Stimulated activated CD8-positive, alpha-beta memory T cell treated with anti-CD3 and anti-CD28 coated beads, Interleukin-15, amount 100 ng/mL, for 4 hours (primary cell): ENCODE results near the gene HDAC10.
"Not testable (repeated sequence)": the region's sequence is repeated elsewhere in the genome, so short reads cannot be mapped to it uniquely, and the experiment has no call there.

Source experiments
- DNase-seq, 2 donors: peaks; one replicate each; pipeline ENCODE4 v3.0.0-alpha.2; 2020; ENCODE audit warnings: low read depth in 2 of 2

Gene HDAC10

DNA sequence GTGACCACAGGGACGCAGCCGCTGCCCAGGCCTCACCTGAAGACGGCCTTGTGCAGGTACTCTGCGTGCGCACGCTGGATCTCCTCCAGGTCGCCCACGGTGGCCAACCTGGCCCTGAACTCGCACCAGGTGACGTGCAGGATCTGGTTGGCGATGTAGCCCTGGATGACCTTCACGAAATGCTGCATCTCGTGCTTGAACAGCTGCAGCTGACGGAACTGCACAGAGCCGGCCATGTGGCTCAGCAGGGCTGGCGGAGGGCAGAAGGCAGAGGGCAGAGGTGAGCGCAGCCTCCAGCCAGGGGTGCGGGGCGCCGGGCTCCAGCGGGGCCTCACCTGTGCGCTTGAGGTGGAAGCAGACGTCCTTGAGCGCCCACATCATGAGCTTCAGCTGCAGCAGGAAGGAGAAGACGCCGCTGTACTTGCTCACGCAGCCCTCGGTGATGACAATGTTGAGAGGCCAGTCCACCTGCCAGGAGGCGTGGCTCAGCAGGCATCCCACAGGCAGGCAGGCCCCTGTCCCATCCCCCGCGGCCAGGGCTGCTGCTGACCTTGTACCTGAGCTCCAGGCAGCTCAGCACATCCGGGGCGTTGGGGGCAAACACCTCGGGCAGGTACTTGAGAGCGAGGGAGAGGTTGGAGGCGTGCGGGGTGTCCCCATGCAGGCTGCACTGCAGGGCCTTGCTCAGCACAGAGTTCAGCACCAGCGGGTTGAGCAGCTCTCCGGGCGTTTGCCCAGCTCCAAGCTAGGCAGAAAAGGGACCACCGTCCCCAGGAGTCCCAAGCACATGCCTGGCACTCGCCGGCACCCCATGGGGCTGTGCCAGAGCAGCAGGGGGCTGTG, 32.7 kb downstream of the HDAC10 start:
- no peak for DNase-seq

DNA sequence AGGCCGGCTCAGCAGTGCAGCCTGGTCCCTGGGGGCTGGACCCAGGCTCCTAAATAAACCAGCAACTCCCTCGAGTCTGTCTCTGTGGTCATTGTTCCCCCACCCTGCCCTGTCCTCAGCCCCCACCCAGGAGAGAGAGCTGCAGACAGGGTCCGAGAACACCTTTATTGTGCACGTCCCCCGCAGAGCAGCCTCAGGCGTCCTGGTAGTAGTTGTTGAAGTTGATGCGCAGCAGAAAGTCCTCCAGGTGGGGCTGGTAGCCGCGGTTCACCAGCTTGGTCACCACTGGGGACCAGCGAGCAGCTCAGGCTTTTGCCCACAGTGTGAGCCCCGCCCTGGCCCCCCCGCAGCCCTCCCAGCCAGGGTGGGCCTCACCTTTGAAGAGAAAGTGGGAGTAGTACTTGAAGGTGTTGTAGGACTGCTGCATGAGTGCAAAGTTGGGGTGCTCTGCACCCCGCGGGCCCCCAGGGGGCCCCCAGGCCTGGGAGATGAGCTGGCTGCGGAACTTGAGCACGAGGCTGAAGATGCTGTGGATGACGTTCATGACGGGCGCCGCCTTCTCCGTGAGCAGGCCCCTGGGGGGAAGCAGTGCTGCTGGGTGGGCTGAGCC, 33.4 kb downstream of the HDAC10 start:
- DNase-seq, result no peak

DNA sequence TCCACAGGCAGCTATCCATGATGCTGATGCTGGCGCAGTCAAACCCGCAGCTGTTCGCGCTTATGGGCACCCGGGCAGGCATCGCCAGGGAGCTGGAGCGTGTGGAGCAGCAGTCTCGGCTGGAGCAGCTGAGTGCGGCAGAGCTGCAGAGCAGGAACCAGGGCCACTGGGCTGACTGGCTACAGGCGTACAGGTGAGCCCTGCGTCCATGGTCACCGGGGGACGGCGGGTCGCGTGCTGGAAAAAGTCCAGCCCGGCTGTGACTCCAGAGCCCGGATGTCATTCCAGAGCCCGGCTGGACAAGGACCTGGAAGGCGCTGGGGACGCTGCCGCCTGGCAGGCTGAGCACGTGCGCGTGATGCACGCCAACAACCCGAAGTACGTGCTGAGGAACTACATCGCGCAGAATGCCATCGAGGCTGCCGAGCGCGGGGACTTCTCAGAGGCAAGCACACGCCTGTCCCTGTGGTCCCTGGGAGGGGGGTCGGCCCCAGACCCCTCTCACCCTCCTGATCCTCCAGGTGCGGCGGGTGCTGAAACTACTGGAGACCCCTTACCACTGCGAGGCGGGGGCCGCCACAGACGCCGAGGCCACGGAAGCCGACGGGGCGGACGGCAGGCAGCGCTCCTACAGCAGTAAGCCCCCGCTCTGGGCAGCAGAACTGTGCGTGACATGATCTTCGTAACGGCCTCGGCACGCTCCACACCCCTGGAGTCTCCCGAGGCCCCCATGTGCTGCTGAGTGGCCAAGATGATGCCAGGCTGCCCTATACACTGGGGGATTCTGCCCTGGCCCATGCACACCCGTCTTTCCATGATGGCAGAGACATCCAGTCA, 34.2 kb downstream of the HDAC10 start:
- no peak for DNase-seq

DNA sequence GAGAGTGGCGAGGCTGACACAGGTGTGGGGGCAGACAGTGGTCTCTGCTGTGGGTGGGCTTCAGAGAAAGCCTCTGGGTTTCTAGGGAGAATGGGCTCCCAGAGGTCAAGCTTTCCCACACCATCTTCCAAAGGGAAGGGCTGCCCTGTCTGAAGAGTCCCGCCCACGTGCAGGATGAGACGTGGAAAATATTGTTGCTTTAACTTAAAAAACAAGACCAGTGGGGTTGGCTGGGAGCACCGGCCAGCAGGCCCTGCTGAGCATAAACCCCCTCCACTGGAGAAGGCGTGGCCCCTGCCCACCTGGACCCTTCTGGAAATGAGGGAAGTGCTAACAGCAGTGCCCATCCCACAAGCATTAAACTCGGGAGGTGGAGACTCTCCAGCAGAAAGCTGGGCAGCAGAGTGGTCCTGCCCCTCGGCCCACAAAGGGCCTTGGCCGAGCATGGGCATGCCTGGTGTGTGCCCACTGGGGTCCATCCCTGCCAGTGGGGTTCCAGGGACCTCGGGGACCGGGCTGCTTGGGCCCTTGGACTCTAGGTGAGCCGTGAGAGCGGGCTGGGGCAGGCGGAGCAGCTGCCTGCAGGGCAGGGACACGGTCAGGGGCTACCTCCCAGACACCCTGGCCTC, 34.9 kb downstream of the HDAC10 start:
- no peak for DNase-seq

DNA sequence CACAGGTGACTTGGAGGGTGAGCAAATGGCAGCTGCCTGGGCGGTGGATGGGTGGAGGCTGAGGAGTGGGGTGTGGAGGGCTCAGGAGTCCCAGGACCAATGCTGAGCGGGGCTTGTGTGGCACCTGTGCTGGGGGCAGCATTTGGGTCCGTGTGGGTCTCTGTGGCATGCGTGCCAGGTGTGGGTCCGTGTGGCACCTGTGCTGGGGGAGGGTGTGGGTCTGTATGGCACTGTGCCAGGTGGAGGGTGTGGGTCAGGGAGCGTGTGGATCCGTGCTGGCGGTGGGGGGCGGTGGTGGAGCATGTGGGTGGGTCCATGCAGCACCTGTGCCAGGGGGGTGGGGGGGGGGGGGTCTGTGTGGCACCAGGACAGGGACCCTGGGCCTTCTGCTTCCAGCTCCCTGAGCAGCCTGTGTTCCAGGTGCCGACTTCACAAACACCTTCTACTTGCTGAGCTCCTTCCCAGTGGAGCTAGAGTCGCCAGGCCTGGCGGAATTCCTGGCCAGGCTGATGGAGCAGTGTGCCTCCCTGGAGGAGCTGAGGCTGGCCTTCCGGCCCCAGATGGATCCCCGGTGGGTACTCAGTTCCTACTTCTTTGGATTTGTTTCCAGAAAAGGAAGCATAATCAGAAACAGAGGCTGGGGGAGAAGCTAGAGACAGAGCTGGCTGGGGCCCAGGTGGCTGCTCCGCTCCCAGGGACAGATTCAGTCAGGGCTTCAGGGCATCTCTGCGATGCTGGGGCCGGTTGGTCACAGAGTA, 35.6 kb downstream of the HDAC10 start:
- DNase-seq, result no peak

DNA sequence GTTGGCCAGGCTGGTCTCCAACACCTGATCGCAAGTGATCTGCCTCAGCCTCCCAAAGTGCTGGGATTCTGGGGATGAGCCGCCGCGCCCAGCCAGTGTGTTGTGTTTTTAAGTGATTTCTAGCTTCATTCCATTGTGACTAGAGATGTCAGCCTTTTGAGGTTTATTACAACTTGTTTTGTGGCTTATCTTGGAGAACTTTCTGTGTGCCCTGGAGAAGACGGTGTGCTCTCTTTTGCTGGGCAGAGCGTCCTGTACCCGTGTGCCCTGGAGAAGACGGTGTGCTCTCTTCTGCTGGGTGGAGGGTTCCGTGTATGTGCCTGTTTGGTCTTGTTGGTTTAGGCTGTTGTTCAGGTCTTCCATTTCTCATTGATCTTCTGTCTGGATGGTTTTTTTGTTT, 37.8 kb downstream of the HDAC10 start:
- DNase-seq, result no peak

DNA sequence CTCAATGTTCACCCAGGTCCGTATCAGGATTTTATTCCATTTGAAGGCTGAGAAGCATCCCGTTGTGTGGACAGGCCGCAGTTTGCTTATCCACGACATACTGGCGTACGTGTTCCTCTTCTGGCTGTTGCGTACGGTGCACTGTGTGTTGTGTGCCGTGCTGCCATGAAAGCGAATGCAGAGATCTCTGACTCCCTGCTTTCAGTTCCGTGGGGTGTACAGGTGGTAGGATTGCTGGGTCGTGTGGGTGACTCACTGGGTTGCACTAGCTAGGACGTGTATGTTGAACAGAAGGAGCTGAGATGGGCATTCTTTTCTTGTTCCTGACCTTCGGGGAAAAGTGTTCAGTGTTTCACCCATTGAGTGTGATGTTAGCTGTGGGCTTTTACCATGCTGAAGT, 39.9 kb downstream of the HDAC10 start:
- DNase-seq, result no peak

DNA sequence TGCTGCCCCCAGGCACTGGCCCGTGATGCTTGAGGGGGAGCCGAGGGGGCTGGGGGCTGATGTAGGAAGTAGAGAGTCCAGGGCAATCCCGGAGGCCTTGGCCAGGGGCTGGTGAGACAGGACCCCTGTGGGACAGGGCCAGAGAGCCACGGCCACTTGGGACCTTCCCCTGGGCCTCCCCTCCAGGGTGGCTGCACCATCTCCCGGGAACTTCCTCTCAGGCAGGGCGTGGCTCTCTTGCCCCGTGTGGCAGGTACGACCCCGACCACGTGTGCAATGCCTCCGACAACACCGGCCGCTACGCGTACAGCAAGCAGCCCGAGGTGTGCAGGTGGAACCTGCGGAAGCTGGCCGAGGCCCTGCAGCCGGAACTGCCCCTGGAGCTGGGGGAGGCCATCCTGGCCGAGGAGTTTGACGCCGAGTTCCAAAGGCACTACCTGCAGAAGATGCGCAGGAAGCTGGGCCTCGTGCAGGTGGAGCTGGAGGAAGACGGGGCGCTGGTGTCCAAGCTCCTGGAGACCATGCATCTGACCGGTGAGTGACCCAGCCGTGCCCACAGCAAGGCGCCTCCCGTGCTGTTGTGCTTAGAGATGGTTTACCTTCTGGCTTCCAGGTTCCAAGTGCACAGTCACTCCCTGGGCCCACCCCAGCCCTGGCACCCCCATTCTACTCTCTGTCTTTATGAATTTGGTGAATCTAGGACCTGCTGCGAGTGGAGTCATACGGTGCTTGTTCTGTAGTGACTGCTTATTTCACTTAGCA, 40.5 kb downstream of the HDAC10 start:
- DNase-seq, result no peak

DNA sequence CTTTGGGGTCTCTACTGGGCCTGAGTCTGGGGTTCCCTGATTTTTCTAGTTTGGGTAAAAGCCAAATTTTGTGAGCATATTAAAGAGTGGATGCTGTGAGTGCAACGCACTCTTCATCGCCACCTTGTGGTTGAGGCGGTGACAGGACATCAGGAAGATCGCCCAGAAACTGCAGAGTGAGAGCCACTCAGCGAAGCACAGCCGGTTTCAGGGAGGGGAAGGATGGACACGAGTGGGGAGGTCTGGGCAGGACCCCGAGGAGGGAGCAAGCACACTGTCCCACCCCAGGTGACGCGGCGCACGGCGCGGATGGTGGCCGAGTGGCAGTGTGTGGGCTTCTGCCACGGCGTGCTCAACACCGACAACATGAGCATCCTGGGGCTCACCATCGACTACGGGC, 41.2 kb downstream of the HDAC10 start:
- DNase-seq, result peak in 1 of 2 donors; percentile 45

DNA sequence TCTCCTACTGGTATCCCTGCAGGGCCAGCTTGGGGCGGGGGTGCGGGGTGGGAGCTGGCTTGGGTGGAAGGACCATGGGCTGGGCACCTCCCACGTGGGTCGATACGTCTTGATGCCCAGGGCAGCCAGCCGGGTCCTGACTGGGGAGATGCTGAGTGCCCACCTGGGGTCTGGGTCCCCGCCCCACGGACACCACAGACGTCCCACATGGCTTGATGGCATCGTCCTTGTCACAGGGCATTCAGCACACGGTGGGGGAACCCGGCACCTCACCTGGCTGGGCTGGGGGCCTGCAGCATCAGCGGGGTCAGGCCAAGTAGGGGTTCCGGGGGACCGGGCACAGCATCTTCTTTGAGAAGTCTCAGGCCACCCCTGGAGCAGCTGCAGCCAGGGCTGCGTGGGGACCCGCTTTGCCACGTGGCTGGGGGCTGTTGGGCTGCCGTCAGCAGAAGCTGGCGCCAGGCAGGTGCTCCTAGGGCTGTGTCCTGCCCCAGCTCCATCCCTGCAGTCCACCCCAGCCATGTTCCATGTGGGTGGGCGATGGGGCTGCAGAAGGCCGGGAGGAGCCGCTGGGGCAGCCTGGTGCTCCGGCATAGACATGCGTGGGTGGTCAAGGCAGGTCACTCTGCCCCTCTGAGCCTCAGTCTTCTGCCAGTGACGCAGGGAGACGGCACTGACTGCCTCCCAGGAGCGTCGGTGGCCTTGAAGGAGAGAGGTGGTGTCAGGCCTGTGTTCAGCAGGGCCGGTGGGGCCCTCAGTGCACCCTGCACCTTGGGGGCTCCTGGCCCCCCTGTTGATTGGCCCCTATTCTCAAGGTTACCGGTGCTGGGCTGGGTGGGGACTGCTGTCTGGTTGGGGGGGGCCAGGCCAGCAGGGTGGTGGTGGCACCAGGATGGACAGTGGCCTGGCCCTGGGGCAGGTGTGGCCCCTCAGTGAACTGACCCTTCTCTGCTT, 41.8 kb downstream of the HDAC10 start:
- no peak for DNase-seq

DNA sequence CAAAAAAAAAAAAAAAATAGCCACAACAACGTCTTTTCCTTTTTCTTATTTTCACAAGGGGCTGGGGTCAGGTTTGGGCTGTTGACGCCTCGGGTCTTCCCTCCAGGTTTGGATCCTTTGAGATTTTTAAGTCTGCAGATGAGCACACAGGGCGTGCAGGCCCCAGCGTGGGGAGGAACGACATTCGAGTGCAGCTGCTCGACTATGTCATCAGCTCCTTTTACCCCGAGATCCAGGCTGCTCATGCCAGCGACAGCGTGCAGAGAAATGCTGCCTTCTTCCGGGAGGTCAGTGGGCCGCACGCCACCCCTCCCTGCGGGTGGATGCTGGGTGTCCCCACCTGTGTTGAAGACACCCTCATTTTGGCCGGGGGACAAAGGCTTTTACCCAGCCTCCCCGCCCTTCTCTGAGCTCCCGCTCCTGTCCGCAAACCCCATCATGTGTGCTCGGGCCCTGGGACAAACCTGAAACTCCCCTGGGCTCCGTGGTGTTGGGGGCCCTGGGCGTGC, 42.6 kb downstream of the HDAC10 start:
- DNase-seq, result no peak

DNA sequence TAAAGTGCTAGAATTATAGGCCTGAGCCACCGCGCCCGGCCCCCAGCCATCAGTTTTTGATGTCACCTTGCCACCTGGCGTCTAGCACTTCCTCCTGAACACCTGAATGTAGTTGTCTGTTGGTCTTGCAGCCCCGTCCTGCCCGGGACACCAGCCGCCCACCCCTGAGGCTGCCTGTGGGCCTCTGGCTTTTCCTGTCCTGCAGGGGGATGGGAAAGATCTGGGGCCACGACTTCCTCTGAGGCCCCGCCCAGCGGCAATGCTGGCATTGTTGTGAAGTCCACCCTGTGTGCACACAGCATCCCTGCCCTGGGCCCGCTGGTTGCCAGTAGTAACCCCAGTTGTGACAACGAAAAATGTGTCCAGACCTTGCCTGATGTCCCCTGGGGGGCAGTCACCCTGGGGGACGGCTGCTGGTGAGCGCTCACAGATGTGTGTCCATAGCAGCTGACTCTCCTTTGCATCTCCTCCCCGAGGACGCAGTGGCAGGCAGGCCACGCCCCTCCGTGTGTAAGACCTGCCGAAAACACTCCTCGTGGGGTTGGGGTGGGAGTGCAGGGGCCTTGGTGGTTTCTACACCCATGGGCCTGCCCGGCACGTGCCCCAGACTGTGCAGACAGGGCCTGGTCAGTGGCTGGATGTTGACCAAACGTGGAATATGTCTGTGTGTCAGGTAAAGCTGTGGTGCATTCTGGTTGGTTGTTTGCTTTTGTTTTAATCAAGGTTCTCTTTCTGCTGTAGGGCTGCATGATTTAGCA, 43.5 kb downstream of the HDAC10 start:
- DNase-seq, result no peak

DNA sequence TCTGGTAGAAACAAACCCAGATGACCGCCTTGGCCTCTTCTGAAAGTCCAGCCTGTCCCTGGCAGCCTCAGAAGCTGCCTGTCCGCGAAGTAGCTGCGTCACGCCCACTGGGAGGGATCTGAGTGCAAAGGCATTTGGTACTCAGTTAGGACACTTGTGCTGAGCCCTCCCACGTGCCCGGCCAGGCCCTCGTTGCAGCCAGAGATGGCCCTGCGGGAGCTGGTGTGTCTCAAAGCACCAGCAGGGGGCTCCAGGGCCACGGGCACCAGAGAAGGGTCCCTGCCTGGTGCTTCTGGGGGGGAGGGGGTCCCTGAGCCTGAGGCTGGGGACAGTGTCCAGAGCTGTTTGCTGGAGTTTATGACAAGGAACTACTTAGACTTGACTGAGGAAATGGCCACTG, 44.5 kb downstream of the HDAC10 start:
- no peak for DNase-seq

DNA sequence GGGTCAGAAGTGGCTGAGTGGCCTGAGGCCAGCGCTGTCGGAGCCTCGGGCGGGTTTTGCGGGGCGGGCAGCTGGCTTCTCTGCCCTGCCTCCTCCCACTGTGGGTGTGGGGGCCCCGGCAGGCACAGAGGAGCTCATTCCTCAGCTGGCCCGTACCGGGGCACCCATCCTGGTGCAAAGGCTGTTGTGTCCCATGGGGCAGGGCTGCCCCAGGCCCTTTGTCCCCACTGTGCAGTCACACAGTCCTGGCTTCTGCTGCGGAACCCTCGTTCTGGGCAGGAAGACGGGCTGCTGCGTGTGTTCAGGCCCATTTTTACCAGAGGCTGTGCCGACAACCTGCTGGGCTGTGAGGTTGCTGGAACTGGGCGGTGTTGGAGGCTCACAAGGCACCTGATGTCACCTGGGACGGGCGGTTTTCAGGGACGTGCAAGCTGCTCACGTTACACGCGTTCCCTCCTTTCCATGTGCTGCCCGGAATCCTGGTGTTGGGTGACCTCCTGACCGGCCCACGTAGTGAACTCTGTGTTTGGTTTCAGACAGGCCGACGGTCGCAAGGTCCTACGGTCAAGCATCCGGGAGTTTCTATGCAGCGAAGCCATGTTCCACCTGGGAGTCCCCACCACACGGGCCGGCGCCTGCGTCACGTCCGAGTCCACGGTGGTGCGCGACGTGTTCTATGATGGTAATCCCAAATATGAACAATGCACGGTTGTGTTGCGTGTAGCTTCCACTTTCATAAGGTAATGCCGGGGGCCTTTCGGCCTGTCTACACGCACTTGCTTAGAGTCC, 45.1 kb downstream of the HDAC10 start:
- no peak for DNase-seq

DNA sequence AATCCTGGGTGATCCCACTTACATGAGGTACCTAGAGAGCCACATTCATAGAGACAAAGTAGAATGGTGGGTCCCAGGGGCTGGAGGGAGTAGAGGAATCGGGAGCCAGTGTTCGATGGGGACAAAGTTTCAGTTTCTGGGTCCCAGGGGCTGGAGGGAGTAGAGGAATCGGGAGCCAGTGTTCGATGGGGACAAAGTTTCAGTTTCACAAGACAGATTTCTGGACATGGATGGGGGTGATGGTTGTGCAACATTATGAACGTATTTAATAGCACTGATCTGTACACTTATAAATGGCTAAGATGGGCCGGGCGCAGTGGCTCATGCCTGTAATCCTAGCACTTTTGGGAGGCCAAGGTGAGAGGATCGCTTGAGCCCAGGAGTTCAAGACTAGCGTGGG, 46.1 kb downstream of the HDAC10 start:
- not testable (repeated sequence) for DNase-seq

DNA sequence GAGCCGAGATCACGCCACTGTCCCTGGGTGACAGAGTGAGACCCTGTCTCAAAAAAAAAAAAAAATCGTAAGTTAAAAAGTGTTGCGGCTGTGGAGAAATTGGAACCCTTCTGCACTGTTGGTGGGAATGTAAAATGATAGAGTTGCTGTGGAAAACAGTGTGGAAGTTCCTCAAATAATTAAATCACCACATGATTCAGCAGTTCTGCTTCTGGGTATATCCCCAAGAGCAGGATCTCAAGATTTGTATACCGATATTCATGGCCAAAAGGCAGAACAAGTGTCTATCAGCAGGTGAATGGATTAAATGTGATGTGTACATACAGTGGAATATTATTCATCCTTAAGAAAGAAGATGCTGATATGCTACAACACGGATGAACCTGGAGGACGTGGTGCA, 46.5 kb downstream of the HDAC10 start:
- DNase-seq, result no peak

DNA sequence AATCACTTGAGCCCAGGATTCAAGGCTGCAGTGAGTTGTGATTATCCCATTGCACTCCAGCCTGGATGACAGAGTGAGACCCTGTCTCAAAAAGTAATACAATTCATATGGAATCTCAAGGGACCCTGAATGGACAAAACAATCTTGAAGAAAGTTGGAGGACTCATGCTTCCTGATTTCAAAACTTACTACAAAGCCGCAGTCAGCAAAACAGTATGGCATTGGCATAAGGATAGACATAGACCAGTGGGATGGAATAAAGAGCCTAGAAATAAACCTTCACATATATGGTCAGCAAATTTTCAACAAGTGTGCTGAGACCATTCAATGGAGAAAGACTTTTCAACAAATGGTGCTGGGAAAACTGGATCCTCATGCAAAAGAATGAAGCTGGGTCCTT, 47.8 kb downstream of the HDAC10 start:
- DNase-seq, result no peak
